Epithelial cell of esophagus (primary cell): ENCODE data around the gene C5AR2.

Experiments used
- DNase-seq: peaks from one replicate; pipeline ENCODE4 v3.0.0; 2010; ENCODE audit warnings: low read depth
- H3K4me3 ChIP-seq: 2 replicates; pipeline ENCODE4 v1.5.1; 2011; ENCODE audit warnings: mild to moderate bottlenecking, low read length, control low read depth
- TF ChIP-seq, protein P1 (sequence below): IDR thresholded peaks from 2 replicates; pipeline ENCODE4 v1.5.1; 2011; ENCODE audit warnings: low read depth, mild to moderate bottlenecking, low read length, control low read depth, inconsistent platforms; ENCODE audit not compliant: insufficient read depth; ENCODE audit errors: missing control alignments

Gene C5AR2

DNA sequence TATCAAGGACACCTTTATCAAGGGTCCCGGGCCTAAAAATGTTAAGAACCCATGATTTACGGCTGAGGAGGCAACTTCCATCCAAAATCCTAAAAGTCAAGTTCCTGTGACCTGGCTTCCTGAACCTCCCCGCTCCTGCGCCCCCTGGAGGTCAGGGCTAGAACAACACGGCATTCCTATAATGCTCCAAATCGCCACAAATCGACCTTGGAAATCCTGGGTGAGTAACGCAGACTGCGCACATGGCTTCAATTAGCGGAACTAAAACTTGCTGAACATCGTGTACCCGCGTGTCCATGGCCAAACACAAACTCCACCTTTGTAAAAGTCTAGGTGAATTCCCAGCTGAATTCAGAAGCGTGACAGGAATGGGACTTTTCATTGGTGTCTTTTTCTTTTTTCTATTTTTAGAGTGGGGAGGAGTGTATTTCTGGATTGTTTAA lies 26.6 kb upstream of the C5AR2 start:
- DNase-seq = peak; percentile 75
- no peak overlapping the region for H3K4me3 ChIP-seq
- TF ChIP-seq, protein P1, sequence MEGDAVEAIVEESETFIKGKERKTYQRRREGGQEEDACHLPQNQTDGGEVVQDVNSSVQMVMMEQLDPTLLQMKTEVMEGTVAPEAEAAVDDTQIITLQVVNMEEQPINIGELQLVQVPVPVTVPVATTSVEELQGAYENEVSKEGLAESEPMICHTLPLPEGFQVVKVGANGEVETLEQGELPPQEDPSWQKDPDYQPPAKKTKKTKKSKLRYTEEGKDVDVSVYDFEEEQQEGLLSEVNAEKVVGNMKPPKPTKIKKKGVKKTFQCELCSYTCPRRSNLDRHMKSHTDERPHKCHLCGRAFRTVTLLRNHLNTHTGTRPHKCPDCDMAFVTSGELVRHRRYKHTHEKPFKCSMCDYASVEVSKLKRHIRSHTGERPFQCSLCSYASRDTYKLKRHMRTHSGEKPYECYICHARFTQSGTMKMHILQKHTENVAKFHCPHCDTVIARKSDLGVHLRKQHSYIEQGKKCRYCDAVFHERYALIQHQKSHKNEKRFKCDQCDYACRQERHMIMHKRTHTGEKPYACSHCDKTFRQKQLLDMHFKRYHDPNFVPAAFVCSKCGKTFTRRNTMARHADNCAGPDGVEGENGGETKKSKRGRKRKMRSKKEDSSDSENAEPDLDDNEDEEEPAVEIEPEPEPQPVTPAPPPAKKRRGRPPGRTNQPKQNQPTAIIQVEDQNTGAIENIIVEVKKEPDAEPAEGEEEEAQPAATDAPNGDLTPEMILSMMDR = peak; percentile 98

DNA sequence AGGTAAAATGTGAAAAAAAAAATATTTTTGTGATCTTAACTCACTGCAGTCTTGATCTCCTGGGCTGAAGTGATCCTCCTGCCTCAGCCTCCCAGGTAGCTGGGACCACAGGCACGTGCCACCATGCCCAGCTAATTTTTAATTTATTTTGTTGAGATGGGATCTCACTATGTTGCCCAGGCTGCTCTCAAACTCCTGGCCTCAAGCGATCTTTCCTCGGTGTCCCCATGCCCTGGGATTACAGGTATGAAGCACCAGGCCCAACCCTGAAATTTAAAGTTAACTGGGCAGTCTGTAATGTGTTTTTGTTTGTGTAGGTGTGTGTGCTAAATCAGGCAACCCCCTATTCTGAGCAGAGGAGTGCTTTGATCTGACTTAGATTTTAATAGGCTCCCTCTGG lies 25.7 kb upstream of the C5AR2 start:
- no peak overlapping the region for H3K4me3 ChIP-seq
- TF ChIP-seq, protein P1 = no peak
- DNase-seq = no peak

DNA sequence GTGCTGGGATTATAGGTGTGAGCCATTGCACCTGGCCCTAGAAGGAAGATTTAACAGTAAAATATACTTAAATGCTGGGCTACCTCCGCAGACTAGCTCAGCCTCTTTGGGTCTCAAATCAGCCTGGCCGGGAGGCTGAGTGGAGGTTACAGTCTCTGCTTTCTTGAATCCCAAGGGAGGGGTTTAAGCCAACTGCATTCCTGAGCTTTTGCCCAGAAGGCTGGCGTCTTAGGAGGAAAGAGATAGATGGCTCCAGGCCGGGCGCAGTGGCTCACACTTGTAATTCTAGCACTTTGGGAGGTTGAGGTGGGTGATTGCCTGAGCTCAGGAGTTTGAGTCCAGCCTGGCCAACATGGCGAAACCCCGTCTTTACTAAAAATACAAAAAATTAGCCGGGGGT lies 22.9 kb upstream of the C5AR2 start:
- no peak overlapping the region for H3K4me3 ChIP-seq
- TF ChIP-seq, protein P1 = no peak
- no peak for DNase-seq

DNA sequence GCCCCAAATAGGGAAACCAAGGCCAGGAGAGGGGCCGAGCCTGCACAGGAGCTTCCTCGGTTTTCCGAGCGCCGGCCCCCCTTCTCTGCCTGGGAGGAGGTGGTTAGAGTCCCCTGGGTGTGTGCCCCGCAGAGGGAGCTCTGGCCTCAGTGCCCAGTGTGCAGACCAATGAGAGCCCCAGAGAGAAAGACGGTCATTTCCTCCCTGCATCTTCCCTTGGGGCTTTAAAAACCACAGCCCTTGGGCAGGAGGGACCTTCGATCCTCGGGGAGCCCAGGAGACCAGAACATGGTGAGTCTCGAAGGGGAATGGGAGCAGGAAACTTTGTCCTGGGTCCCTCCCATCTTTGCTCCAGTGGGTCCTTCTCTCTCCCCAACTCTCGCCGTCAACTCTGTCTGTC lies 22.4 kb upstream of the C5AR2 start, which contains the start of gene C5AR1:
Gene C5AR1 (plus strand): TSS at position 254 of the 400 bp plus-strand sequence. CDS start 35 bp downstream, at position 289.
- DNase-seq = no peak
- TF ChIP-seq, protein P1 = no peak
- H3K4me3 ChIP-seq = no peak within 1 kb of the TSS

DNA sequence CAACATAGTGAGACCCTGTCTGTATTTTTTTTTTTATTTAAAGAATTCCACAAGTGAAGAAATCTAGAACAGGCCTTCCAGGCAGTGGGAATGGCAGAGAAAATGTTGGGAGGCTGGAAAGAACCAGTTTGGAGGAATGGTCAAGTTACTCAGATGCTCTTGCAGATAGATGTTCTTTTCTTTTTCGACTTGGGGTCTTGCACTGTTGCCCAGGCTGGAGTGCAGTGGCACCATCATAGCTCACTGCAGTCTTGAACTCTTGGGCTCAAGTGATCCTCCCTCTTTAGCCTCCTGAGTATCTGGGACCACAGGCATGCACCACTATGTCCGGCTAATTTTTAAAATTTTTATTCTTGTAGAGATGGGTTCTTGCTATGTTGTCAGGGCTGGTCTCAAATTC lies 21.7 kb upstream of the C5AR2 start:
- H3K4me3 ChIP-seq = no peak overlapping the region
- DNase-seq = no peak
- TF ChIP-seq, protein P1 = no peak

DNA sequence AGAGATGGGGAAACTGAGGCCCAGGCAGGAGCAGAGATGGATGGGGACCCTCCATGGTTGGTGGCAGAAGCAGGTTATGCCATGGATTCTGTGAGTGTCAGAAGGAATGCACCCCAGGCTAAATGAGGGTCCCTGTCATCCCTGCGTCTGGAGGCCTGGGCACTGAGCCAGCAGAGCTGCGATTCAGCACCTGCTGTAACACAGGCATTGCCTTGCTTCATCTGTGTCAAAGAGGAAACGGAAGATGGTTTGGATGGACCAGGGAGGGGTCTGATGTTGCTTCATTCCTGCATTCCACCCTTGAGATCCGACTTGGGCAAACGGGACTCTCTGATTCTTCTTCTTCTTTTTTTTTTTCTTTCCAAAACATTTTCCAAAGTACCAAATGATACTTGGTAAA lies 21.2 kb upstream of the C5AR2 start:
- peak; percentile 78 for DNase-seq
- TF ChIP-seq, protein P1 = no peak
- H3K4me3 ChIP-seq = no peak overlapping the region

DNA sequence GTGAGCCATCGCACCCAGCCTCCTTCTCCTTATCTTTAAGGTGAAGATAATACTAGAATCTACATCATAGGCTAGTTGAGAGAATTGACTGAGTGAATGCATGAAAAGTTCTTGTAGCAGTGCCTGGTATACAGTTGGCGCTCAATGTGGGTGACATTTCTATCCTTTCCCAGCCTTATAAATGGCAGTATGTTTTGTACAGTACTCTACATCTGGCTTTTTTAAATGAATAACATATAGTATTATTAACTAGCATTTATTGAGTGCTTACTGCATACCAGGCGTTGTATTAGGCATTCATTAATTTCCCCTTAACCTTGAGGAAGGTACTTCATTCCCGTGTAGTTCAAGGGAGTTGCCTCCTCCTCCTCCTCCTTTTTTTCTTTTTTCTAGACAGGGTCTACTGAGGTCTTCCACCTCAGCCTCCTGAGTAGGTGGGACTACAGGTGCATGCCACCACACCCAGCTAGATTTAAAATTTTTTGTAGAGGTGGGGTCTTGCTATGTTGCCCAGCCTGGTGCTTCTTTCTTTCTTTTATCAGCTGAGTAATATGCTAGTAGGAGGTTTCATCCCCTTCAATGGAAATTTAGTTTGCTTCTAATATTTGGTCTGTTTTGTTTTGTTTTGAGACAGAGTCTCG lies 19.5 kb upstream of the C5AR2 start:
- TF ChIP-seq, protein P1 = no peak
- no peak overlapping the region for H3K4me3 ChIP-seq
- DNase-seq = no peak
